HG03442 (cell line): ENCODE measurements around the gene SFI1.

Experiments used
- ATAC-seq: cut with Tn5 transposase; IDR thresholded peaks from one replicate; pipeline ENCODE4 v1.9.1; 2021; ENCODE audit warnings: mild to moderate bottlenecking, moderate library complexity; ENCODE audit not compliant: unreplicated experiment

SFI1 gene

DNA sequence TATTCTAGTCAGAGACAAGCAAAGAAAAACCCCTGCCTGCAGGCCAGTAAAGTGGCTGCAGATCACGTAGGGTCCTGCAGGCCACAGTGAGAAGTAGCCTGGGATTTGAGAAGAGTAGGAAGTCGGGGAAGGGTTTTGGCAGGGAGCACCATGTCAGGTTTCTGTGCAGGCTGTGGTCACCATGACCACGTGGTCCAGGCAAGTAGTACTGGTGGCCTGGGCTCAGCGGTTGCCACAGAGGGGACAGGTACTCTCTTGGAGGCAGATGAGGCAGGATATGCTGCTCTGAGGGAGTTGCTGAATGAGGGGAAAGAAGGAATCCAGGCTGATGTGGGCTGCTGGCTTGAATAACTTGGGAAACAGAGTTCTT, 119.1 kb downstream of the SFI1 start:
- no peak for ATAC-seq

DNA sequence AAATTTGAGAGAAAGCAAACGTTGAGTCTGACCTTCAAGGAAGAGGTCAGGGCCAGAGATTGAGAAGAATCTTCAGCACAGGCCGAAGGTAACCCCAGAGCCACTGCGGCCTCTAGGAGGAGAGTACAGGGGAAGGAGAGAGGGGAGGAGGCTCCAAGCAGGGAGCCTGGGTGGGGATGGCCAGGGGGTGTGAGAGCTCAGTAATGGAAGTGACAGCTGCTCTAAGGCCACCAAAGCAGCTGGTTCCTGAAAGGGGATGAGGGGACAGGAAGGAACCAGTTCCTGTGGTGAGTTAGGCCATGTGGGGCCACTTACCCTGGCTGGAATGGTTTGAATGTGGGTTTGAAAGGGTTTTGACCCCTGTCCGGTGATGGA, 119.6 kb downstream of the SFI1 start:
- ATAC-seq: peak; percentile 4

DNA sequence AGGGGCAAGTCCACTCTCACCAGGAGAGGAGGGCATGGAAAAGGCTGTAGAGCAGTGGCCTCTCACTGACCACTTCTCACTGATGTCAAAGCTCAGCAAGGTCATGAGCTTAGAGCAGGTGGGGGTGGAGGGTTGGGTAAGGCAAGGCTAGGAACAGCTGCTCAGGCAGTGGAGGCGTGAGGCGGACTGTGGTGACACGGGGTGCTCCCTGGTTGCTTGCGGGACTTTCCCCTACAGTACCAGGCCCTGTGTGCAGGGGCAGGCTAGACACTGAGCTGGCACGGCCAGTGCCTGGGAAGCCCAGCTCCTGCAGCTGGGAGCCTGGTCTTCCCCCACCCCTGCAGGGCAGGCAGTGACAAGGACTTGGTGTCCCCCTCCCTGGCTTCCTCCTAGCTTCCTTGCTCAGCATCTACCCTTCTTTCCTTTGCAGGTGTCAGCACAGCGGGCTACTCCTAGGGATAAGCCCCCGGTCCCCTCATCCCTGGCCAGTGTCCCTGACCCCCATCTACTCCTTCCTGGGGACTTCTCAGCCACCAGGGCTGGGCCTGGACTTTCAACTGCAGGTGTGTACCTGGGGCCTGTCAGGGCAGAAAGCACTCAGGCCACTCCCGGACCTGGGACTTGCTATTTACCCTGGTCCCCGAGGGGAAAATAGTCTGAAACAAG, 120.1 kb downstream of the SFI1 start:
- ATAC-seq: peak; percentile 72

DNA sequence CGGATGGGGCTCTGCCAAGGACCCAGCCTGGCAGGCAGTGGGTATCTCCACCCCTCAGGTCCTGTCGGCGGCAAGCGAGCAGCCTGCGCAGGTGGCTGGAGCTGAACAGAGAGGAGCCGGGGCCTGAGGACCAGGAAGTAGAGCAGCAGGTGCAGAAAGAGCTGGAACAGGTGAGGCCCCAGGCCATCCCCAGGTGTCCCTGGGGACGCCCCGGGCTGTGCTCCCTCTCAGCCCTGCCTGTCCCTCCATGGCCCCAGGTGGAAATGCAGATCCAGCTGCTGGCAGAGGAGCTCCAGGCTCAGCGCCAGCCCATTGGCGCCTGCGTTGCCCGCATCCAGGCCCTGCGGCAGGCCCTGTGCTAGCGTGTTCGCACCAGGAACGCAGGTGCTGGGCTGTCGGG, 121.7 kb downstream of the SFI1 start:
- no peak for ATAC-seq

DNA sequence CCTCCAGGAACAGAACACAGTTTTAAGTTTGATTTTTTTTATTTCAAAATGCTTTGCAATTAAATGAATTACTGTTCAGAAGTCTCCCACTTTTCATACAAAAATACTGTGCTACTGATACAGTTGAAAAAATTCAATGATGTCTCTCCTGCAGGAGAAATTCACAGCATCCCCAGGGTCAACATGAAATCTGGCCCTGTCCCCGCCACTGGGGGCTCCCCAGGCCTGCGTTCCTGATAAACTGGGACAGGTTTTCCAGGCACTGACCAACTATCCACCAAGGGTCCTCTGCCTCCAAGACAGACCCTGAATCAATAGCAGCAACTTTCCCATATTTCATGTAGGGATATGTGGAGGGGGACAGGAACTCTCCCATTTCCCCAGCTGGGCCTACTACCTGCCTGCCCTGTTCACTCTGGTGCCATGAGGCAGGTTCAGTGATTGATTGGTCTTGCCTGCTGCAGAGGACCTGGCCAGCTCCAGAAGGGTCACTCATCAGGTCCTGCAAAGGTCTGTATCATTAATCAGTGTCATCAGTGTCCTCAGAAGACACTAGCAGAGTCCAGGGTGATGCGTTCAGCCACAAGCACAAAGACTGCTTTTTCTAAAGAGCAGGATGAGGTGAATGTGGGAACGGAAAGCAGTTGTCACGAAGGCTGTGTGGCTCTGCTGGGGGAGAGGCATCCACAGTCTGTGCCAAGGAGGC, 122.3 kb downstream of the SFI1 start:
- ATAC-seq: no peak

DNA sequence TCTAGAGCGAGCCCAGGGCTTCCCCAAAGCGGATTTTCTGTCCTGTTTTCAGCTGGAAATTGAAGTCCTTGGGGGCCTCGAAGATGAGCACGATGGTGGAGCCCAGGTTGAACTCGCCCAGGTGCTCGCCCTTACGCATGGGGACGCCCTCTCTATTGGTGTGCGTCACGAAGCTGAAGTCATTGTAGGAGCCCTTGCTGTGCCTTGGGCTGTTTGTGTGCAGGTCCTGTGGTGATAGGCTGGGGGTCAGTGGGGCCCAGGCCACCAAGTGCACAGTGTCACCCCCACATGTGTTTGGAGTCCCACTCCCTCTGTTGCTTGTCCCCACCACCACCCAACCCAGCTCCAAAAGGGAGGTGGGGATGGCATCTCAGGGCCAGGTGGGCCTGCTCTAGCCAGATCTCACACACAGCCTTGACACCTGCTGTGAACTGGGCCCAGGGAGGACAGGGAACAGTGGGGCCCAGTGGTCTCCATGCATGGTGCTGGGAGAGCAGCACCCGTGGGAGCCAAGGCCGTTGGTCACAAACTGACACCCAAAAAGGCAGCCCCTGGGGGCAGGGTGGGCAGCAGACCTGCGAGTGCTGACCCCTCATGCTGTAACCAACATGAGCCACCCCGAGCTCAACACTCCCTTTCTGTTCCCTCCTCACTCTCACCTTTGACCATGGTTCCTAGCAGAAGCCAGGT, 123.4 kb downstream of the SFI1 start:
- no peak for ATAC-seq

DNA sequence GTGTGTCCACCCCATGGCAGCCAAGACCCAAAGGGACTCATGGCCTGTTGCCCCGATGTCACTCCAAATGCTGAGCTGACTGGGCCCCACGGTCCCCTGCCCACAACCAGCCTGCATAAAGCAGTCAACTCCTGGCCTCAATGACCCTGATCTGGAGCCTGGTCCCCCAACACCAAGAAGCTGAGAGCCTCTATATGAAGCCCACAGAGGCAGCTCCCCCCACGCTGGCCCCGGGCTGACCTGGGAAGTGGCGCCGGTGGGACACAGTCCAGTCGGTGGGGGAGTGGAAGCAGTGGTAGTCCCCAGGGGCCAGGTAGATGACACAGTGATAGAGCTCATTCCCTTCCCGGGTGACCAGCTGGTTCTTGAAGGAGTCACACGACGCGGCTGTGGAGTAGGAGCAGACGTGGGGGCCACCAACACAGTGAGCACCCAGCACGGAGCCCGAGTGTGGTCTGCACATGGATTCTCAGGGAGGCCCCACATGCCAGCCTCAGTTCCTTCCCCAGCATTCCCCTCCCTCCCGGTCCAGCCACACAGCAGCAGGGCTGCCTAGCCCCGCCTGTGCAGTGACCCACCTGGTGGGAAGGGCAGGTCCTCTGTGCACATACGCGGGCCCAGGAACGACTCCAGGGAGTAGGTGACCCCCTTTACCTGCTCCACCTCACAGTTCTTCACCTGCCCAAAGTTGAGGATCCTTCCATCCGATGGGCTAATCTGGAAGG, 124.6 kb downstream of the SFI1 start:
- no peak for ATAC-seq

DNA sequence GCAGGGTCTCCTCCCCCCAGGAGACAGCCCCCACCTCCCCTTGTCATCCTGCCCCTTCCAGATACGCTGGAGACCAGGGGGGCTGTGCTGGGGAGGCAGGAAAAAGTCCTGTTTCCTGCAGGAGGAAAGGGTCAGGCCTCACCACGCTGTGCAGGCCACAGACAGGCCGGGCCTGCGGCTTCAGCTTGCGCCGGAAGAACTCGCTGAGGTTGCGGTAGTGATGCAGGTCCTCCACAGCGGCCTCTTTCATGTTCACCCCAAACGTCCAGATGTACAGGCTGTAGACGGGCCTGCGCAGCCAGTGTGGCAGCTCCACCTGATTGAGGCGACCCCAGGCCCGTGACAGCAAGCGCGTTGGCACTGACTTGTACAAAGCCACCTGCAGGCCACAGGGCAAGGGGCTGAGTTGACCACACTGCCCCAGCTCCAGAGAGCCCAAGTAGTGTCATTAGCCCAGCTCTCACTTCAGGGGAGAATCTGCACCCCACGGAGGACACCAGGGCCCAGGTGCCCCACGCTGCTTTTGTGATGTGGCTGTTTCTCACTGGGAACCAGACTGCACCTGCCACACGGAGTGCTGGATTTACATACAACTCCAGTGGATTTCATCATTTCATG, 125.3 kb downstream of the SFI1 start:
- no peak for ATAC-seq

DNA sequence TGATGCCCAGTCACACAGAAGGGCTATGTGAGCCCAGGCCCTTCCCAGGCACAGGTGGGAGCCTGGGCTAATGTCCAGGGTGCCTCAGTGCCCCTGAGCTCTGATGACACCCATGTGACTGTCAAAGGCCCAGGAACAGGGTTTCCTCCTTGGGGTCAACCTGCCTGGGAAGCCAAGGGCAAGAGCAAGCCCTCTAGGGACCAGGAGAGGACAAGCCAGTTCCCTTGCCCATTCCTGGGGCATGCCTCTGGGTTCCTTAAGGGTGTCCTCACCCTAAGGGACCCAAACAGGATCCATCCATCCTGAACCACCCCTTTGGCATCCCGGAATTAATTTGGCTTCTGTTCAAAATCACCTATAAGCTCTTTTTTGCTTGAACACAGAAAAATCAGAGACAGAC, 126.6 kb downstream of the SFI1 start:
- no peak for ATAC-seq

DNA sequence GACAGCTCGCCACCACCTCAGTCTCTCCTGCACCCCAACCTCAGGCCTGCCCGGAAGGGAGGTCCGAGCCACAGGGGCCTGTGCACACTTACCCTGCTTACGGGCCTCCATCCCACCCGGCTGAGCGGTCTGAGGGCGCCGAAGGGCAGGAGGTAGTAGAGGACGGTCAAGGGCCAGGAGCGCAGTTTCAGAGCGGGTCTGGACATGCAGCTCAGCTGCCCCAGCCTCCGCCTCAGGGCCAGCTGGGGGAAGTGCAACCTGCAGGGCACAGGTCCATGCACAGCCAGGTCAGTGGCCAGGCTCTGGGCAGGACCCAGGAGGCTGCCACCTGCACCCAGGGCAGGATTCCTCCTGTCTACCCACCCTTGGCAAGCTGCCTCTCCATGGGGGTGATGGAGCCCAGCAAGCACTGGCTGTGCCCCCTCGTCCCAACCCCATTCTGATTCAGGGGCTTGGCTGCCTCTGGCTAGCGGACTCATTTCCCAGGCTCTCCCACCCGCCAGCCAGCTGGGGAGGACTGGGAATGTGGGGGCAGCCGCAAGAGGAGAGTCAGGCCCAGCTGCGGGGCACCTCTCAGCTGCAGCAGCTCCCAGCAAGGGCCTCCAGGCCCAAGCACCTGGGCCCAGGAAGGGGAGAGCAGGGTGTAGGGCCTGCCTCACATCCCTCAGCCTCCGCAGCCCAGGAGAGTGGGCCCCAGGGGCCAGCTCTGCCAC, 127.4 kb downstream of the SFI1 start:
- ATAC-seq: no peak

DNA sequence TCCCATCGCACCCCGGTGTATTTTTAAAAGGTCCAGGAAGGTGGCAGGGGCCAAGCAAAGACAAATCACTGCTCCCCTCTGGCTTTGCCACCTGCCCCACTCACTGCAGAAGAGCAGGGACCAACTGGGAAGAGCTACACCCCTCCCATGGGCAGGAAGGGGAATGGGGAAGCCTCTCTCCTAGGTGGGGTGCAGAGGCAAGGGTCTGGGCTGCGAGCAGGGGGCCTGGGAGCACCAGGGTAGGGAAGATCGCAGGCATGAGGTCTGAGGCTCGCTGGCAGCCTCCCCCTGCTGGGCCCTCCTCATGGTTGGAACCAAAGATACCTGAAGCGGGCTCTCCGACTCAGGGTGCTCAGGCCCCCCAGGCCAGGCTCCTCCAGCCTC, 128.9 kb downstream of the SFI1 start:
- no peak for ATAC-seq

DNA sequence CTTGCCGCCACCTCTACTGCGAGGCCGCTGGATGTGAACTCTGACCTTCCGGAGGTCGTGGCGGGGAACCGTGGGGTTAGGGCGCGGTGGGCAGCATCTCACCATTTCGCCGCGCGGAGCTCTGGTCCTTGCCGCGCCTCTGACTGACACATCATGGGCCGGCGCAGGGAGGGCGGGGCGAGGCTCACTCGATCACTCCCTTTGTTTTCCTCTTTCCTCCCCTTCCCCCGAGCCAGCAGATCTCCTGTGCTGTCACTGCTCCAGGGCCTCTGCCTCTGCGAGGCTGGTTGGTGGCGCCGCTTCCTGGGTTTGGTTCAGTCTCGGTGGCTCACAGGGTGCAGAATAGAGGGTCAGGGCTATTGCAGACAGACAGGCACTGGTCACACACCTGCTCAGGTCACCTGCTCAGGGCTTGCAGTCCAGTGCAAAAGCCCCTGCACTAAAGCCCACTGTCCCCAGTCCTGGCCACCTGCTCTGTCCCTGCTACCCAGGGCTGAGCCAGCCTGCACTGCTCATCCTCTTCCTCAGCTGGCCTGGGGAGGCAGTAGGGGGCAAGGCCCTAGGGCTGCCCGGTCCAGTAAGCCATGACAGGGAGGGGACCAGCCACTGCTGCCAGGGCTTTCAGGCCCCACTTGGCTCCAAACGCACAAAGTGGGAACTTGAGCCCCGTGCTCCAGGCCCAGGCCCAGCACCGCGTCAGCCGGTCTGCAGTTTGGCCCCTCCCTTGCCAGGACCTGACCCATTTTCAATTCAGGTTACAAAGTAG, 129.5 kb downstream of the SFI1 start:
- no peak for ATAC-seq

DNA sequence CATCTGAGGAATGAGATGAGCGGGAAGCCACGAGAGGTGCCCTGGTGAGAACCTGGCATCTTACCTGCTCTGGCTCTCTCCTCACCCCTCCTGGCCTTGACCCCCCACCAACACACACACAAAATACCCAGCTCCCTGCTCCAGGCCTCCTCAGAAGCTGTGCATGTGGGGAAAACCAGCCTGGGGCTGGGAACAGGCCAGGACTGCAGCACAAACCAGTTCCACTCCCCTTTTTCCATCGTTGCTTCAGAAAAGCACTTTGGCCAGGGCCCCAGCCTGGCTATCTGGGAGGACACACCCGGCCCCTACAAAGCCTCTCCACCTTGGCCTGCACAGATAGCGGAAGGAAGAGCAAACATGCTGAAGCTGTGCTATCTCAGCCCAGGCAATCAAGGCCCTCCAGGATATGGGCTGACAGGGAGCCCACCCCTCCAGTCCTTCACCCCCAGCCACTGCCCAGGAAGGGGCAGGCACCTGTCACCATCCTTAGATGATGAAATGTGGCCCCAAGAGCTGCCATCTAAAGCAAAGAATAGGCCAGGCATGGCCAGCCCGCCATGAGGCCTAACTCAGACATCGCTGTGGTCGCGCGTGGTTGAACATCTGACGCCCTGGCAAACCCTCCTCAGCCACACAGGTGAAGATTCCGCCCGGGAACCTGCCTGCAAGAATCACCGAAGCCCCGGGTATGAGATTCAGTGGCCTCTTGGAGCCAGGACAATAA, 130.3 kb downstream of the SFI1 start:
- ATAC-seq: no peak

DNA sequence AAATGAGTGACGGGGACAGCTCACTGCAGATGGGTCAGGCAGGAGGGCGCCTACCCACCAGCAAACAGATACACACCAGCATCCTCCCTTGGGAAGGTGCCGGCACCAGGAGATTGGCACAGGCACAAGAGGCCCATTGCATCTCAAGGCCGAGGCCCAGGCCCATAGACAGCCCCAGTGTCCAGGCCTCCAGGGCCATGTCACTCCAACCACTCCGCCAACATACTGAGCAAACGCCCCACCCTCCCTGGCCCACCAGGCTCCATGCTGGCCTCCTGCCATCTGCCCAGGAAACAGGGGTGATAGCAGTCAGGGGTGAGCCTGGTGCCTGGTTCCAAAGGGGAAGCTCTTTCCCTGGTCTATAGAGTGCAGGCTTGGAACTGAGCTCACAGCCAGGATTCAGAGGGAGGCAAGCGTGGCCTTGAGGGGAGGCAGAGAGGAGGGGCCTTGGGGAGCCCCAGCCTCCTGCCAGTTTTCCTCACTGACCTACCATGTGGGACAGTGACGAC, 130.9 kb downstream of the SFI1 start:
- ATAC-seq: no peak

DNA sequence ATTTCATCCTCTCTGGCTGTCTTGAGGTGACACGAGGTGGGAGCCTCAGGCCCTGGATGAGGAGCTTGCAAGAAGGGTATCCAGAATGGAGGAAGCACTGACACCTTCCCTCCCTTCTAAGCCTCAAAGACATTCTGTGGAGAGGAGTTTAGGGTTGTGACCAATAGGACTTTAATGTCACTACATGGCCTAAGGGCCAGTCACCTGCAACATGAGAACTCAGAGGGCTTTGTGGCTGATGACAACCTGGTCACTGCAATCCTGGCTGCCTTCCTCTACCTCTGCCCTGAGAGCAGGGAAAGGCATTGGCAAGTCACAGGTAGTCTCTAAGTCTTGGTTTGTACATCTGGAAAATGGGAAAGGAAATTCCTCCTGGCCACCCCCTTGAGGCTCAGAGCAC, 132.0 kb downstream of the SFI1 start:
- ATAC-seq: no peak

DNA sequence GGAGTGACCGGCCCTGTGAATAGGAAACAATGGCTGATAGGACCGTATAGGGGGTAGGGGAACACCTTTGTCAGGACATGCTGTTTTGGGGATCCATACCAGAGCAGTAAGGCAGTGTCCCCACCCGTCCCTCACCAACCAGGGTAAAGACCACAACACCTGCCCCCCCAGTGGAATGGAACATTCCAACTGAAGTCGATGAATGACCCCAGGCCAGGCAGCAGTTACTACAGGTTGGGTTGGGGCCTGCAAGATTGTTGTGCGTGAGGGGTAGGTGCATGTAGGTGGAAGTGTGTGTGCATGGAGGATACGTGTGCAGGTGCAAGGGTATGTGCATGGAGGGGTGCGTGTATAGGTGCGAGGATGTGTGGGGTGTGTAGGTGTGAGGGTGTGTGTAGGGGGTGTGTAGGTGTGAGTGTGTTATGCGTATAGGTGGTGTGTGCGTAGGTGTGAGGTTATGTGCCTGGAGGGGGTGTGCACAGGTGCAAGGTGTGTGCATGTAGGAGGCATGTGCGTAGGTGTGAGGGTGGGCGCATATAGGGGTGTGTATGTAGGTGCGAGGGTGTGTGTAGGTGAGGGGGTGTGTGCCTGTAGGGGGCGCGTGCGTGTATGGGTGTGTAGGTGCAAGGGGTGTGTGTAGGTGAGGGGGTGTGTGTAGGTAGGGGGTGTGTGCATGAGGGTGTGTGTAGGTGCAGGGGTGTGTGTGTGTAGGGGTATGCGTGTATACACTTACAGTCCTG, 132.8 kb downstream of the SFI1 start:
- ATAC-seq: no peak

DNA sequence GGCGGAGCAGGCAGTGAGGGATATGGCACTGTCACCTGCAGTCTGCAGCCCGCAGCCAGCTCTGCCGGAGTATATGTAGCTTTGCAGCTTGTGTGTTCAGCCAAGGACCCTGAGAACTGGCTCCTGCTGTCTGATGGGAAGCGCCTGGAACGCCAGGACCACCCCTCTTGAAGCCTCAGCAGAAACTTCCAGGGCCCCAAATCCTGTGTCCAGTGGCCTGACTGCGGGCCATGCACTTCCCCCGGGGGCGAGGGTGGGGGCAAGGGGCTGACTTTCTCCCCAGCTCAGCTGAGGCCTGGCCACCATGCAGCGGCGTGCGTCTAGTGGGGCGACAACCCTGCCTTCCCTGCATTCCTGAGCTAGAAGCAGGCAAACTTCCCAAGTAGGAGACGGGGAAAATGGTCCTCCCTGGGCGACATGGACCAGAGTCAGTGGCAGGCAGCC, 133.4 kb downstream of the SFI1 start:
- no peak for ATAC-seq
